ENCODE data around the gene IMMP2L. TPM values are rescaled to one million over a fixed set of nuclear protein-coding genes. Genes with fewer than 3 reads are reported as not detected.

The IMMP2L gene
- total and polyA plus RNA-seq, 2 of the 8 experiments (the other 6 are each of a cell fraction or from before 2014, with no cell fraction given) = 2.3 to 10.1 TPM

- TF ChIP-seq JUN (IDR thresholded peaks at IDR 0.05; ENCODE audit: low read depth, low read length) (no peak), MAFK (IDR thresholded peaks at IDR 0.05; ENCODE audit: low read depth, low read length) (no peak), KDM4A (IDR thresholded peaks at IDR 0.05; ENCODE audit: low read depth, low read length, severe bottlenecking) (no peak)
Measured at GRCh38 chr7:111357691-111358090, 204.6 kb downstream of the IMMP2L start (continued).

Data from H1 (cell line).